CD4-positive, alpha-beta T cell treated with Interleukin-12 subunit alpha and Interleukin-12 subunit beta, for 1 hour (primary cell): ENCODE results near the gene DIP2C.
"Not testable (repeated sequence)": the region's sequence is repeated elsewhere in the genome, so short reads cannot be mapped to it uniquely, and the experiment has no call there.

Experiments used
- DNase-seq: peaks from one replicate; pipeline ENCODE4 v3.0.0-alpha.2; 2020

The DIP2C gene

GRCh38 chr10:381805-382204 lies 307.7 kb downstream of the DIP2C start:
- DNase-seq, result peak; percentile 19

GRCh38 chr10:381346-381745 lies 308.1 kb downstream of the DIP2C start:
- DNase-seq, result no peak

- no peak for DNase-seq
Measured at GRCh38 chr10:380313-380940, 309.0 kb downstream of the DIP2C start.

- no peak for DNase-seq
Measured at GRCh38 chr10:378930-379704, 310.4 kb downstream of the DIP2C start.

- DNase-seq, result no peak
Measured at GRCh38 chr10:378230-378929, 311.1 kb downstream of the DIP2C start.

- DNase-seq, result no peak
Measured at GRCh38 chr10:377228-377627, 312.2 kb downstream of the DIP2C start.

- DNase-seq, result no peak
Measured at GRCh38 chr10:375815-376505, 313.5 kb downstream of the DIP2C start.

- DNase-seq, result no peak
Measured at GRCh38 chr10:374354-374753, 315.1 kb downstream of the DIP2C start.

GRCh38 chr10:373526-374309 lies 315.8 kb downstream of the DIP2C start:
- no peak for DNase-seq

GRCh38 chr10:373015-373414 lies 316.5 kb downstream of the DIP2C start:
- DNase-seq, result no peak

- no peak for DNase-seq
Measured at GRCh38 chr10:372566-372965, 316.9 kb downstream of the DIP2C start.

GRCh38 chr10:371515-371914 lies 318.0 kb downstream of the DIP2C start:
- no peak for DNase-seq

GRCh38 chr10:370449-370825 lies 319.0 kb downstream of the DIP2C start:
- no peak for DNase-seq

- no peak for DNase-seq
Measured at GRCh38 chr10:369684-370448, 319.6 kb downstream of the DIP2C start.

GRCh38 chr10:369221-369683 lies 320.2 kb downstream of the DIP2C start:
- DNase-seq, result no peak

- DNase-seq, result no peak
Measured at GRCh38 chr10:368579-369220, 320.8 kb downstream of the DIP2C start.

- DNase-seq, result not testable (repeated sequence)
Measured at GRCh38 chr10:368107-368506, 321.4 kb downstream of the DIP2C start.

- no peak for DNase-seq
Measured at GRCh38 chr10:367636-368035, 321.8 kb downstream of the DIP2C start.

GRCh38 chr10:366186-366585 lies 323.3 kb downstream of the DIP2C start:
- DNase-seq, result no peak

- no peak for DNase-seq
Measured at GRCh38 chr10:364267-364775, 325.1 kb downstream of the DIP2C start.

- no peak for DNase-seq
Measured at GRCh38 chr10:363152-363551, 326.3 kb downstream of the DIP2C start.
